HUES48 (cell line): ENCODE results near the gene ANKFY1.

ENCODE experiments used
- H3K27ac ChIP-seq: one replicate; pipeline ENCODE4 v1.7.0; 2013; ENCODE audit warnings: low read depth, low read length, inconsistent platforms
- H3K27me3 ChIP-seq: 2 replicates; pipeline ENCODE4 v1.6.1; 2013; ENCODE audit warnings: mild to moderate bottlenecking, low read length; ENCODE audit not compliant: control insufficient read depth, insufficient read depth
- H3K36me3 ChIP-seq: 2 replicates; pipeline ENCODE4 v1.6.1; 2013; ENCODE audit warnings: low read length; ENCODE audit not compliant: control insufficient read depth, insufficient read depth
- H3K4me1 ChIP-seq: 2 replicates; pipeline ENCODE4 v1.6.1; 2013; ENCODE audit warnings: mild to moderate bottlenecking, low read length; ENCODE audit not compliant: control insufficient read depth, insufficient read depth
- H3K4me3 ChIP-seq: 2 replicates; pipeline ENCODE4 v1.5.1; 2013; ENCODE audit warnings: mild to moderate bottlenecking, low read depth, low read length
- H3K9ac ChIP-seq: 2 replicates; pipeline ENCODE4 v1.6.1; 2013; ENCODE audit warnings: mild to moderate bottlenecking, low read depth, low read length, moderate library complexity
- H3K9me3 ChIP-seq: 2 replicates; pipeline ENCODE4 v1.6.1; 2013; ENCODE audit warnings: low read length; ENCODE audit not compliant: control insufficient read depth, insufficient read depth

The ANKFY1 gene

GRCh38 chr17:4119299-4119698, 144.5 kb downstream of the ANKFY1 start:
- H3K4me3 ChIP-seq, result no peak overlapping the region
- H3K27ac ChIP-seq, result no peak overlapping the region
- H3K27me3 ChIP-seq, result no peaks in the 10 kb centered on the region
- H3K9me3 ChIP-seq, result no peaks in the 10 kb centered on the region
- no peak overlapping the region for H3K9ac ChIP-seq
- H3K36me3 ChIP-seq, result peaks cover 54% of the 10 kb centered on the region
- H3K4me1 ChIP-seq, result no peaks in the 10 kb centered on the region

GRCh38 chr17:4118015-4118743, 145.6 kb downstream of the ANKFY1 start:
- H3K27ac ChIP-seq, result no peak overlapping the region
- H3K9ac ChIP-seq, result peak overlapping the region; percentile 20; the same call in 1 of the 2 replicates
- peaks cover 59% of the 10 kb centered on the region for H3K36me3 ChIP-seq
- H3K4me3 ChIP-seq, result no peak overlapping the region
- no peaks in the 10 kb centered on the region for H3K27me3 ChIP-seq
- H3K4me1 ChIP-seq, result no peaks in the 10 kb centered on the region
- no peaks in the 10 kb centered on the region for H3K9me3 ChIP-seq

GRCh38 chr17:4116516-4116915, 147.3 kb downstream of the ANKFY1 start:
- H3K9ac ChIP-seq, result no peak overlapping the region
- no peaks in the 10 kb centered on the region for H3K4me1 ChIP-seq
- no peak overlapping the region for H3K4me3 ChIP-seq
- peaks cover 62% of the 10 kb centered on the region for H3K36me3 ChIP-seq
- H3K27ac ChIP-seq, result no peak overlapping the region
- H3K9me3 ChIP-seq, result no peaks in the 10 kb centered on the region
- no peaks in the 10 kb centered on the region for H3K27me3 ChIP-seq
